Measurements from ENCODE around the gene ELANE.

- TF ChIP-seq POLR2AphosphoS5 (IDR thresholded peaks at IDR 0.05; ENCODE audit: borderline replicate concordance, low read depth, low read length) = no peak
- TF ChIP-seq EZH2 (IDR thresholded peaks at IDR 0.05) = no peak
These were observed at the start of gene ELANE for GRCh38 chr19:852136-853013.
